Psoas muscle (tissue), 8 donors: ENCODE measurements around the gene MYCBP2. TPM values are rescaled to one million over a fixed set of nuclear protein-coding genes. Genes with fewer than 3 reads are reported as not detected.

Experiments
- ATAC-seq, 4 donors: fragments of 200-7000 bp; cut with Tn5 transposase; one replicate each; pipeline ENCODE4 v1.9.1; 2020; ENCODE audit warnings: moderate library complexity in 3 of 4, mild to moderate bottlenecking in 2 of 4
- DNase-seq, 2 donors: peaks; one replicate each; pipeline ENCODE4 v3.0.0-alpha.2; 2020
- H3K27ac ChIP-seq: fragments of 200-600 bp; one replicate; pipeline ENCODE4 v1.8.0; 2022
- H3K27me3 ChIP-seq, 3 donors: fragments of 200-600 bp in 1 of 3; one replicate each; pipeline versions ENCODE4 v1.6.1 to v1.8.0; 2013 to 2022; ENCODE audit warnings: low read length in 2 of 3, mild to moderate bottlenecking in 2 of 3, moderate library complexity in 1 of 3; ENCODE audit not compliant: insufficient read depth in 3 of 3
- H3K36me3 ChIP-seq, 2 donors: fragments of 200-600 bp in 1 of 2; one replicate each; pipeline versions ENCODE4 v1.6.1 to v1.8.0; 2013 to 2022; ENCODE audit warnings: low read depth in 1 of 2, mild to moderate bottlenecking in 1 of 2, moderate library complexity in 1 of 2; ENCODE audit not compliant: insufficient read depth in 1 of 2
- H3K4me1 ChIP-seq: fragments of 200-600 bp; one replicate; pipeline ENCODE4 v1.8.0; 2022
- H3K4me3 ChIP-seq: fragments of 200-600 bp; one replicate; pipeline ENCODE4 v1.8.0; 2022; ENCODE audit warnings: mild to moderate bottlenecking
- H3K9me3 ChIP-seq: fragments of 200-600 bp; one replicate; pipeline ENCODE4 v1.8.0; 2022
- WGBS, 3 donors: extraction: QIAGEN DNeasy Blood & Tissue Kit; methylation state at CpG; one replicate each; pipeline versions ENCODE4 v1.1.6 to v1.1.7; 2013; 5-methylcytosine and 5-hydroxymethylcytosine counted together
- intact Hi-C, 2 donors: fragments of 100-400 bp; cut with DNase I; formaldehyde crosslinking; loops; one replicate each; pipeline versions ENCODE4 v1.11.0 to v1.14.2; 2022
- polyA plus RNA-seq, 3 donors: library from polyadenylated mRNA; stranded (reverse); fragments of 200-250 nt; gene quantifications; one replicate each; pipeline ENCODE4 v1.2.3, GENCODE V29; 2013
- total RNA-seq, 4 donors: library from RNA; stranded (reverse); fragmentation: NEBNext Ultra II Directional in 2 of 4; extraction: Animal tissue kit (Norgen Biotek cat#: 25700) in 2 of 4; gene quantifications; one replicate each; pipeline versions ENCODE4 v1.2.1 to v1.2.4, GENCODE V29; 2021 to 2023
- TF ChIP-seq, protein P1 (sequence below): fragments of 200-600 bp; IDR thresholded peaks from one replicate; pipeline ENCODE4 v1.8.0; 2022; ENCODE audit warnings: antibody characterized with exemption
- donor health status: healthy with polysubstance abuse.
- donor health status: DM: no; HTN: no; CAD: no; lungs with moderate emphysema.
- donor health status: Bipolar disorder and iron deficiency.
- donor health status: healthy.
- donor health status: DM: yes; HTN: yes; CAD: no.
- donor health status: DM: no; HTN: no; CAD: no.
- donor health status: DM: no; HTN: no; CAD: no.
- donor health status: DM: yes; HTN: yes; CAD: no.

MYCBP2 gene
- total and polyA plus RNA-seq, 7 donors, result 10.8 to 49.5 (median 35.5) TPM

DNA sequence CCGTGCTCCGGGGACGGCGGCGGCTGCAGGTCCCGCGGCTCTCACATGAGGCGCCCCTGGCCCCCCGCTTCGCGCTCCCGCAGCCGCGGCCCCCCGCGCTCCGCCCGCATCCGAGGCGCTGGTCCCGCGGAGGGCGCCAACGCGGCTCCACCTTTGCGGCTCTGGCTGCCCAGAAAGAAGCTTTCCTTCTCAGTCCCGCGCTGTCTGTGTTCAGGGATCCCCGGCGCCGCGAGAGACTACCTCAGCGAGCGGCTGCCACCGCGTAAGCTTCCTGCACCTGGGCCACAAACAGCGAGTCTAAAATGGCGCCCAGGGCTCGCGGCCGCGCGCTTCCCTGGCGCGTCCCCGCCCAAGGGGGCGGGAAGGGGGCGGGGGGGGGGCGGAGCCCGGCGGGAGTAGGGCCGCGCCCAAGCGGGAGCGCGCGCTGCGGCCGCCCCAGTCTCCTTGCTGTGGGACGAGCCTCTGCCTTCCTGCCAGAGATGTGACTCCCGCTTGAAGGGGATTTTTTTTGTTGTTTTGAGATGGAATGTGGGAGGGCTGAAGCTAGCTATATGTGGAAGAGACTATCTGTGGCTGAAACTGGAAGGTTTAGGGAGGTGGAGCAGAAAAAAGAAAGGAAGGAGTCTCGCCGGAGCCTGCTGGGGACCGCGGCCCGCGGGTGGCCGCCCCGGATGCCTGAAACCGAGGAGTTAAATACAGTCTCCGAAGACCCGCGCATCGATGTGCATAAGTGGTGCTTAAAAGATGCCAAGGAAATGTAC lies 299.9 kb downstream of the MYCBP2 start, which contains the start of gene FBXL3:
Gene FBXL3, minus strand, starts transcription at position 299 of the 761 bp plus-strand sequence. CDS start 5,299 bp downstream, outside the sequence.
- H3K9me3 ChIP-seq, result no peaks in the 10 kb centered on the region
- no peaks in the 10 kb centered on the region for H3K36me3 ChIP-seq
- WGBS, 3 donors, result 0 to 1% (median 0%) methylated on average over 34 to 72 of the region's 74 CpGs
- H3K27me3 ChIP-seq, result no peaks in the 10 kb centered on the region
- ATAC-seq, result peak; percentile 81 to 88 (median 85)
- TF ChIP-seq, protein P1, sequence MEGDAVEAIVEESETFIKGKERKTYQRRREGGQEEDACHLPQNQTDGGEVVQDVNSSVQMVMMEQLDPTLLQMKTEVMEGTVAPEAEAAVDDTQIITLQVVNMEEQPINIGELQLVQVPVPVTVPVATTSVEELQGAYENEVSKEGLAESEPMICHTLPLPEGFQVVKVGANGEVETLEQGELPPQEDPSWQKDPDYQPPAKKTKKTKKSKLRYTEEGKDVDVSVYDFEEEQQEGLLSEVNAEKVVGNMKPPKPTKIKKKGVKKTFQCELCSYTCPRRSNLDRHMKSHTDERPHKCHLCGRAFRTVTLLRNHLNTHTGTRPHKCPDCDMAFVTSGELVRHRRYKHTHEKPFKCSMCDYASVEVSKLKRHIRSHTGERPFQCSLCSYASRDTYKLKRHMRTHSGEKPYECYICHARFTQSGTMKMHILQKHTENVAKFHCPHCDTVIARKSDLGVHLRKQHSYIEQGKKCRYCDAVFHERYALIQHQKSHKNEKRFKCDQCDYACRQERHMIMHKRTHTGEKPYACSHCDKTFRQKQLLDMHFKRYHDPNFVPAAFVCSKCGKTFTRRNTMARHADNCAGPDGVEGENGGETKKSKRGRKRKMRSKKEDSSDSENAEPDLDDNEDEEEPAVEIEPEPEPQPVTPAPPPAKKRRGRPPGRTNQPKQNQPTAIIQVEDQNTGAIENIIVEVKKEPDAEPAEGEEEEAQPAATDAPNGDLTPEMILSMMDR, result no peak
- H3K27ac ChIP-seq, result peak within 1 kb of the TSS; percentile 99
- DNase-seq, result peak; percentile 86 to 93
- H3K4me3 ChIP-seq, result peak within 1 kb of the TSS; percentile 94
- peaks cover 35% of the 10 kb centered on the region for H3K4me1 ChIP-seq
- intact Hi-C loops, result loop anchor here (2.0 to 5.0 kb wide), 2 partner anchors 30 to 35 kb away; partner anchors contain the start of gene CLN5 (in 1 of the 2)

DNA sequence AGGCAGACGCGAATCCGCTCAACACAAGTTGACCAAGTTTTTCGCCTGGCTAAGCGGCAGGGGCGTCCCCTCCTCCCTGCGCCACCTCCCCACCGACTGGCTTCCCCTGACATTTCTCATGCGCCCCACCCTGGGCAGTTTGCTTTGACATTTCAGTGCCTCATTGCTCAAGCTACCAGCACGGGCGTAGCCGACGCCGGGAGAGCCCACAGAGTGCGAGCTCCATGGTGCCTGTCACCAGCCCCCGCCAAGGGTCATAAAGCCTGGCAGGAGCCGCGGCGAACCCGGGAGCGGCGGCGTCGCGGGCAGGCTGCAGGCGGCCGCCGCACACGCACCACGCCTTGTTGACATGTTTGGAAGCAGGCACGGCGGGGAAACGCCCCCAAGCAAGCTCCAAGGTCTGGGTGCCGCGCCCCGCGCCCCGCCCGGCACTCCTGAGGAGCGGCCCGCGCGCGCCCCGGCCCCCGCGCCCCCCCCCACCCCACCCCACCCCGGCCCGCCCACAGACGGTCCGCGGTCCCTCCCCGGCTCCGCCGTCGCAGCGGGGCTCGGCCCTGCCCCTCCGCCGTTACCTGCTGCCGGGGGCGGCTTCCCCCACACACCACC lies 300.5 kb downstream of the MYCBP2 start:
- intact Hi-C loops, result loop anchor here (2.0 to 5.0 kb wide), 2 partner anchors 30 to 34 kb away; partner anchors contain the start of gene CLN5 (in 1 of the 2)

DNA sequence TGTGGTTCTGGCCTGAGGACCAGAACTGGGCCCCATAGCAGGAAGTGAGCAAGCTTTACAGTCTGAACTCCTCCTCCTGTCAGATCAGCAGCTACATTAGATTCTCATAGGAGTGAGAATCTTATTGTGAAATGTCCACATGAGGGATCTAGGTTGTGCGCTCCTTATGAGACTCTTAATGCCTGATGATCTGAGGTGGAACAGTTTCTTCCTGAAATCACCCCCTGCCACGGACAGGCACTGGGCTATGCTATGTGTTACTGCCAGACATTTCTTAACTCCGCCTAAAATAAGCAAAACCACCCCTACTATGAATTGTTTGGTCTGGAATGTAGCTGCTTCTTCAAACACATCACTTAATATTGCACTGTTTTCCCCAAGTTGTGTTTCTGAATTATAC lies 304.6 kb downstream of the MYCBP2 start:
- whole genome bisulfite sequencing, 3 donors, result 47 to 63% (median 58%) methylated on average over 3 of the region's 3 CpGs
- Histone ChIP-seq H3K36me3 (peaks cover 0 to 12% of the 10 kb centered on the region in 2 donors), H3K9me3 (no peaks in the 10 kb centered on the region), H3K27ac (peak overlapping the region; percentile 51), H3K4me3 (no peak overlapping the region), H3K27me3 (no peaks in the 10 kb centered on the region), H3K4me1 (peaks cover 69% of the 10 kb centered on the region)
- intact Hi-C loops, result no loop called here
- ATAC-seq, result peak in 1 of 4 donors; percentile 4
- no peak for DNase-seq
- TF ChIP-seq, protein P1, result no peak

More for the DNA sequence above, 300.5 kb downstream of the MYCBP2 start:
- peak; percentile 75 to 79 (median 77) for ATAC-seq
- WGBS, 3 donors, result 0 to 1% (median 1%) methylated on average over 33 to 62 of the region's 62 CpGs
- Histone ChIP-seq H3K27me3 (no peaks in the 10 kb centered on the region), H3K4me3 (peak overlapping the region; percentile 94), H3K27ac (peak overlapping the region; percentile 99), H3K9me3 (no peaks in the 10 kb centered on the region), H3K4me1 (peaks cover 42% of the 10 kb centered on the region), H3K36me3 (no peaks in the 10 kb centered on the region)
- peak; percentile 84 to 94 for DNase-seq
- TF ChIP-seq, protein P1, result no peak

DNA sequence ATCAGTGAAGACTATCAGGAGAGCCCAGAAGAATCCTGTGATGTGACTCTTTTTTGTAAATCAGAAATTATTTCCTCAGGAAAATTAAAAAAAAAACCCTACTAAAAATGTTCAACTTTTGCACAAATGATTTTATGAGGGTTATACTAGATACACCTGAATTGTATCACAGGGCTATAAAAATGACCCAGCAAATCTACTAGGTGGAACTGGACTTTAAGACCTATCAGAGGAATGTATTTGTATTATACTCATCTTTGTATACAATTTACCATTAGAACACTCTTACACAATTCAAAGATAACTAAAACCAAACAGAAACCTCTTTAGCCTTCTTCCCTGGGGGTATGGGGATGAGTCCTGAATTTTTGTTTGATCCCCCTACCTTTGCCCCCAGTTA lies 307.1 kb downstream of the MYCBP2 start:
- Histone ChIP-seq H3K36me3 (peaks cover 0 to 38% of the 10 kb centered on the region in 2 donors), H3K27ac (no peak overlapping the region), H3K4me1 (peaks cover 72% of the 10 kb centered on the region), H3K9me3 (no peaks in the 10 kb centered on the region), H3K4me3 (no peak overlapping the region), H3K27me3 (no peaks in the 10 kb centered on the region)
- DNase-seq (no peak), ATAC-seq (no peak)
- TF ChIP-seq, protein P1, result no peak
- intact Hi-C loops, result no loop called here
